Esophagus squamous epithelium (tissue), 5 donors: ENCODE measurements around the gene ITPK1. TPM values are rescaled to one million over a fixed set of nuclear protein-coding genes. Genes with fewer than 3 reads are reported as not detected.

Experiments used
- DNase-seq: peaks from one replicate; lab custom pipeline; 2025; lab: John Stamatoyannopoulos, UW
- H3K27ac ChIP-seq, 4 donors: fragments of 200-600 bp; sonication (generic); one replicate each; pipeline ENCODE4 v1.5.1; 2016 to 2019; ENCODE audit warnings: mild to moderate bottlenecking in 1 of 4
- H3K27me3 ChIP-seq, 4 donors: fragments of 200-600 bp; sonication (generic); 1 replicate in 3 of 4; 2 replicates in 1 of 4; pipeline versions ENCODE4 v1.5.1 to v1.6.0; 2017 to 2021; ENCODE audit warnings: antibody characterized with exemption in 1 of 4
- H3K36me3 ChIP-seq, 3 donors: fragments of 200-600 bp; sonication (generic); one replicate each; pipeline ENCODE4 v1.5.1; 2016 to 2019
- H3K4me1 ChIP-seq, 3 donors: fragments of 200-600 bp; sonication (generic); one replicate each; pipeline ENCODE4 v1.5.1; 2017 to 2019
- H3K4me3 ChIP-seq, 4 donors: fragments of 200-600 bp; sonication (generic); 1 replicate in 3 of 4; 2 replicates in 1 of 4; pipeline ENCODE4 v1.5.1; 2016 to 2019; ENCODE audit warnings: mild to moderate bottlenecking in 2 of 4, moderate library complexity in 1 of 4
- H3K9me3 ChIP-seq, 3 donors: fragments of 200-600 bp; sonication (generic); one replicate each; pipeline ENCODE4 v1.5.1; 2016 to 2019
- CTCF ChIP-seq, 6 experiments: fragments of 450-650 bp in 4 of 6; fragments of 200-600 bp in 2 of 6; sonication (generic) in 2 of 6; IDR thresholded peaks; one replicate each; pipeline ENCODE4 v1.5.1; 2016 to 2019; ENCODE audit warnings: antibody characterized with exemption in 6 of 6, mild to moderate bottlenecking in 4 of 6, moderate library complexity in 4 of 6
- POLR2A ChIP-seq, 4 donors: fragments of 450-650 bp; IDR thresholded peaks; one replicate each; pipeline ENCODE4 v1.6.1; 2017; ENCODE audit warnings: antibody characterized with exemption in 4 of 4, mild to moderate bottlenecking in 4 of 4, moderate library complexity in 3 of 4
- WGBS, 2 donors: methylation state at CpG; one replicate each; pipeline ENCODE4 v1.1.5; 2018; 5-methylcytosine and 5-hydroxymethylcytosine counted together
- intact Hi-C: fragments of 100-400 bp; cut with DNase I; formaldehyde crosslinking; loops from one replicate; pipeline ENCODE4 v1.15.0; 2022
- total RNA-seq, 4 donors: library from RNA; depleted of rRNA; stranded (reverse); fragments of >200 nt; gene quantifications; one replicate each; pipeline ENCODE4 v1.1.0, GENCODE V29; 2016
- donor health status: DM: yes; HTN: yes; CAD: no.

The ITPK1 gene
- total RNA-seq, 4 donors from 2014 or later: 14.2 to 34.5 (median 25.8) TPM

- H3K4me1 ChIP-seq: peaks cover 0 to 33% (median 0%) of the 10 kb centered on the region in 3 donors
- H3K9me3 ChIP-seq: no peaks in the 10 kb centered on the region
- H3K27me3 ChIP-seq: no peaks in the 10 kb centered on the region
- no peak overlapping the region for H3K4me3 ChIP-seq
- DNase-seq: no peak
- no peak for TF ChIP-seq POLR2A (IDR thresholded peaks at IDR 0.05)
- peak; percentile 78 to 95 (median 92) for TF ChIP-seq CTCF (IDR thresholded peaks at IDR 0.05)
- H3K36me3 ChIP-seq: peaks cover 0 to 69% (median 6%) of the 10 kb centered on the region in 3 donors
- intact Hi-C loops: no loop called here
- H3K27ac ChIP-seq: peak overlapping the region in 2 of 4 donors; percentile 28 to 52
- 24 to 33% methylated on average over 8 to 16 of the region's 18 CpGs for WGBS, 2 donors
Observed at GRCh38 chr14:92951912-92952471, 163.7 kb downstream of the ITPK1 start.

GRCh38 chr14:92951261-92951660, 164.5 kb downstream of the ITPK1 start:
- TF ChIP-seq POLR2A (IDR thresholded peaks at IDR 0.05) (no peak), CTCF (IDR thresholded peaks at IDR 0.05) (no peak)
- H3K4me1 ChIP-seq: peaks cover 2 to 40% (median 4%) of the 10 kb centered on the region in 3 donors
- H3K27ac ChIP-seq: no peak overlapping the region
- no peaks in the 10 kb centered on the region for H3K9me3 ChIP-seq
- intact Hi-C loops: no loop called here
- no peaks in the 10 kb centered on the region for H3K27me3 ChIP-seq
- 90% methylated on average over 6 of the region's 7 CpGs; no CpG with 5 or more reads in 1 of the 2 donors for WGBS, 2 donors
- H3K4me3 ChIP-seq: no peak overlapping the region
- peaks cover 0 to 69% (median 6%) of the 10 kb centered on the region in 3 donors for H3K36me3 ChIP-seq
- DNase-seq: no peak

DNA sequence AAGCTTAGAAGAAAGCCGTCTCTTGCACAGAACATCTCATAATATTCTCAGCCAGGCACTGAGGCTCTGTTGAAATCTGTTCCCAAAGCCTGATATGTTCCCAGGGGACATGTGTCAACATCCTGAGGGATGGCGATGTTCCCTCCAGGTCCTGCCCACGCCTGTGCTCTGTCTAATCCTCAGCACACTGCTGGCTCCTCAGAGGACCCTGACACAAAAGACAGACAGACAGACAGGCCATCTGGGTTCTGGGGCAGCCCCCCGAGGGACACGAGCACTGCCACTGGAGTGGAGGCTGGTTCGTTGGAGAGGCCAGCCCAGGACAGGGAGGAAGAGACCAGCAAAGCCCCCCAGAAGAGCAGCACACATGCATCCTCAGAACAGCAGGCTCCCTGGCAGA, 165.0 kb downstream of the ITPK1 start:
- intact Hi-C loops: no loop called here
- H3K9me3 ChIP-seq: no peaks in the 10 kb centered on the region
- 72 to 83% methylated on average over 2 to 5 of the region's 6 CpGs for WGBS, 2 donors
- no peak overlapping the region for H3K4me3 ChIP-seq
- no peaks in the 10 kb centered on the region for H3K27me3 ChIP-seq
- peaks cover 4 to 45% (median 5%) of the 10 kb centered on the region in 3 donors for H3K4me1 ChIP-seq
- DNase-seq: no peak
- H3K36me3 ChIP-seq: peaks cover 0 to 69% (median 6%) of the 10 kb centered on the region in 3 donors
- no peak for TF ChIP-seq CTCF (IDR thresholded peaks at IDR 0.05)
- no peak for TF ChIP-seq POLR2A (IDR thresholded peaks at IDR 0.05)
- H3K27ac ChIP-seq: no peak overlapping the region

DNA sequence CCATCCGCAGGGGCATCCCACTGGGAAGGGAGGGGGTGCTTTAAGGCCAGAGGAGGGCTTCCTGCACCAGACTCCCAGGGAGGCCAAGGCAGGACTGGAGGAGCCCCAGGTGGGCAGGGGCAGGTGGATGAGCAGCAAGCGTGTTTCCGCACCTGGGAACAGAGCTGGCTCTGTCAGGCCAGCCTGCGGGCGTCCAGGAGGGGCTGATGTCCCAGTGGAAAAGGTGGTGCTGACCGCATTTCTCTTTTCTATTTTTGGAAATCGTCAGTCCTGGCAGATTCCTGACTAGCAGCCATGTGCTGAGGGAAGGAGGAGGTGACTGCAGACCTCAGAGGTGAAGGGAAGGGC, 165.6 kb downstream of the ITPK1 start:
- Histone ChIP-seq H3K4me3 (no peak overlapping the region), H3K27ac (no peak overlapping the region), H3K36me3 (peaks cover 0 to 75% (median 11%) of the 10 kb centered on the region in 3 donors), H3K27me3 (no peaks in the 10 kb centered on the region), H3K9me3 (no peaks in the 10 kb centered on the region), H3K4me1 (peaks cover 4 to 45% (median 5%) of the 10 kb centered on the region in 3 donors)
- DNase-seq: no peak
- intact Hi-C loops: no loop called here
- TF ChIP-seq POLR2A (IDR thresholded peaks at IDR 0.05) (no peak), CTCF (IDR thresholded peaks at IDR 0.05) (no peak)
- 82 to 87% methylated on average over 6 to 7 of the region's 7 CpGs for WGBS, 2 donors

GRCh38 chr14:92949496-92950192, 166.1 kb downstream of the ITPK1 start:
- H3K36me3 ChIP-seq: peaks cover 0 to 81% (median 14%) of the 10 kb centered on the region in 3 donors
- 86 to 91% methylated on average over 12 to 20 of the region's 24 CpGs for WGBS, 2 donors
- peaks cover 4 to 40% (median 5%) of the 10 kb centered on the region in 3 donors for H3K4me1 ChIP-seq
- no peaks in the 10 kb centered on the region for H3K9me3 ChIP-seq
- intact Hi-C loops: loop anchor here (5.0 kb wide), 1 partner anchor 193 kb away; no protein-coding TSS in a partner anchor
- DNase-seq: no peak
- H3K27ac ChIP-seq: no peak overlapping the region
- H3K4me3 ChIP-seq: no peak overlapping the region
- TF ChIP-seq CTCF (IDR thresholded peaks at IDR 0.05): no peak
- TF ChIP-seq POLR2A (IDR thresholded peaks at IDR 0.05): no peak
- no peaks in the 10 kb centered on the region for H3K27me3 ChIP-seq
